Activated T-cell treated with anti-CD3 and anti-CD28 coated beads, Interleukin-2, amount 50 U/mL, for 4 hours (primary cell): Measurements from ENCODE around the gene DGKH. TPM values are rescaled to one million over a fixed set of nuclear protein-coding genes. Genes with fewer than 3 reads are reported as not detected.
"Not testable (repeated sequence)": the region's sequence is repeated elsewhere in the genome, so short reads cannot be mapped to it uniquely, and the experiment has no call there.

Source experiments
- ATAC-seq, 2 donors: fragments of 200-7000 bp; cut with Tn5 transposase; one replicate each; pipeline ENCODE4 v1.10.0; 2021
- DNase-seq: peaks from one replicate; pipeline ENCODE4 v3.0.0-alpha.2; 2020
- H3K27me3 Mint-ChIP-seq: one replicate; pipeline ENCODE4 v1.8.0; 2021; ENCODE audit warnings: low read depth, mixed read lengths
- H3K36me3 Mint-ChIP-seq: one replicate; pipeline ENCODE4 v1.8.0; 2022; ENCODE audit warnings: mixed read lengths; ENCODE audit not compliant: insufficient read depth
- H3K4me1 Mint-ChIP-seq: one replicate; pipeline ENCODE4 v1.8.0; 2021; ENCODE audit warnings: low read depth, mixed read lengths
- H3K4me3 Mint-ChIP-seq: one replicate; pipeline ENCODE4 v1.8.0; 2021; ENCODE audit warnings: mild to moderate bottlenecking, moderate library complexity, mixed read lengths
- H3K9me3 Mint-ChIP-seq: one replicate; pipeline ENCODE4 v1.8.0; 2021; ENCODE audit warnings: mixed read lengths
- total RNA-seq, 3 donors: library from RNA; stranded (reverse); gene quantifications; one replicate each; pipeline ENCODE4 v1.2.1, GENCODE V29; 2021

The DGKH gene
- total RNA-seq, 3 donors from 2014 or later, result 5.1 to 5.7 (median 5.6) TPM

GRCh38 chr13:42218576-42218975, 170.1 kb downstream of the DGKH start:
- DNase-seq, result no peak
- no peaks in the 10 kb centered on the region for H3K27me3 Mint-ChIP-seq
- no peak overlapping the region for H3K4me3 Mint-ChIP-seq
- no peaks in the 10 kb centered on the region for H3K4me1 Mint-ChIP-seq
- no peaks in the 10 kb centered on the region for H3K9me3 Mint-ChIP-seq
- no peak for ATAC-seq
- peaks cover 29% of the 10 kb centered on the region for H3K36me3 Mint-ChIP-seq

GRCh38 chr13:42219051-42219450, 170.6 kb downstream of the DGKH start:
- no peak for ATAC-seq
- H3K4me3 Mint-ChIP-seq, result no peak overlapping the region
- no peak for DNase-seq
- no peaks in the 10 kb centered on the region for H3K27me3 Mint-ChIP-seq
- no peaks in the 10 kb centered on the region for H3K4me1 Mint-ChIP-seq
- no peaks in the 10 kb centered on the region for H3K9me3 Mint-ChIP-seq
- H3K36me3 Mint-ChIP-seq, result peaks cover 29% of the 10 kb centered on the region

GRCh38 chr13:42219876-42220275, 171.4 kb downstream of the DGKH start:
- no peaks in the 10 kb centered on the region for H3K27me3 Mint-ChIP-seq
- H3K9me3 Mint-ChIP-seq, result no peaks in the 10 kb centered on the region
- peaks cover 34% of the 10 kb centered on the region for H3K36me3 Mint-ChIP-seq

GRCh38 chr13:42221121-42221765, 172.8 kb downstream of the DGKH start:
- H3K36me3 Mint-ChIP-seq, result peaks cover 43% of the 10 kb centered on the region
- H3K9me3 Mint-ChIP-seq, result no peaks in the 10 kb centered on the region
- no peak for DNase-seq
- no peak for ATAC-seq
- no peak overlapping the region for H3K4me3 Mint-ChIP-seq
- H3K27me3 Mint-ChIP-seq, result no peaks in the 10 kb centered on the region
- H3K4me1 Mint-ChIP-seq, result no peaks in the 10 kb centered on the region

More at GRCh38 chr13:42219876-42220275, 171.4 kb downstream of the DGKH start:
- no peak for ATAC-seq
- Mint-ChIP-seq H3K4me3 (no peak overlapping the region), H3K4me1 (no peaks in the 10 kb centered on the region)
- DNase-seq, result no peak

GRCh38 chr13:42223681-42224080, 175.2 kb downstream of the DGKH start:
- no peak for ATAC-seq
- H3K4me3 Mint-ChIP-seq, result no peak overlapping the region
- no peaks in the 10 kb centered on the region for H3K9me3 Mint-ChIP-seq
- peaks cover 40% of the 10 kb centered on the region for H3K36me3 Mint-ChIP-seq
- no peaks in the 10 kb centered on the region for H3K4me1 Mint-ChIP-seq
- H3K27me3 Mint-ChIP-seq, result no peaks in the 10 kb centered on the region
- no peak for DNase-seq

GRCh38 chr13:42225051-42225450, 176.6 kb downstream of the DGKH start:
- H3K4me1 Mint-ChIP-seq, result no peaks in the 10 kb centered on the region
- H3K9me3 Mint-ChIP-seq, result no peaks in the 10 kb centered on the region
- peaks cover 37% of the 10 kb centered on the region for H3K36me3 Mint-ChIP-seq
- ATAC-seq (no peak), DNase-seq (no peak)
- no peaks in the 10 kb centered on the region for H3K27me3 Mint-ChIP-seq
- H3K4me3 Mint-ChIP-seq, result no peak overlapping the region

GRCh38 chr13:42226759-42227158, 178.3 kb downstream of the DGKH start:
- not testable (repeated sequence) for H3K4me3 Mint-ChIP-seq, H3K4me1 Mint-ChIP-seq, DNase-seq, H3K9me3 Mint-ChIP-seq, H3K27me3 Mint-ChIP-seq, ATAC-seq
- peaks cover 25% of the 10 kb centered on the region for H3K36me3 Mint-ChIP-seq

- no peaks in the 10 kb centered on the region for H3K9me3 Mint-ChIP-seq
- peaks cover 22% of the 10 kb centered on the region for H3K36me3 Mint-ChIP-seq
- no peak overlapping the region for H3K4me3 Mint-ChIP-seq
- no peaks in the 10 kb centered on the region for H3K4me1 Mint-ChIP-seq
- DNase-seq, result no peak
- ATAC-seq, result no peak
- H3K27me3 Mint-ChIP-seq, result no peaks in the 10 kb centered on the region
Observed at GRCh38 chr13:42228527-42228926, 180.1 kb downstream of the DGKH start.

GRCh38 chr13:42229287-42229686, 180.8 kb downstream of the DGKH start:
- ATAC-seq, result no peak
- Mint-ChIP-seq H3K4me3 (no peak overlapping the region), H3K4me1 (no peaks in the 10 kb centered on the region), H3K36me3 (peaks cover 20% of the 10 kb centered on the region), H3K27me3 (no peaks in the 10 kb centered on the region), H3K9me3 (no peaks in the 10 kb centered on the region)
- no peak for DNase-seq

GRCh38 chr13:42232671-42233070, 184.2 kb downstream of the DGKH start:
- no peaks in the 10 kb centered on the region for H3K9me3 Mint-ChIP-seq
- no peaks in the 10 kb centered on the region for H3K4me1 Mint-ChIP-seq
- DNase-seq (no peak), ATAC-seq (no peak)
- no peaks in the 10 kb centered on the region for H3K27me3 Mint-ChIP-seq
- no peak overlapping the region for H3K4me3 Mint-ChIP-seq
- peaks cover 5% of the 10 kb centered on the region for H3K36me3 Mint-ChIP-seq

- DNase-seq, result no peak
- no peaks in the 10 kb centered on the region for H3K4me1 Mint-ChIP-seq
- H3K4me3 Mint-ChIP-seq, result no peak overlapping the region
- H3K36me3 Mint-ChIP-seq, result peaks cover 3% of the 10 kb centered on the region
- H3K9me3 Mint-ChIP-seq, result no peaks in the 10 kb centered on the region
- H3K27me3 Mint-ChIP-seq, result no peaks in the 10 kb centered on the region
- no peak for ATAC-seq
Observed at GRCh38 chr13:42233726-42234125, 185.3 kb downstream of the DGKH start.

- no peaks in the 10 kb centered on the region for H3K4me1 Mint-ChIP-seq
- ATAC-seq (no peak), DNase-seq (no peak)
- H3K4me3 Mint-ChIP-seq, result no peak overlapping the region
- H3K27me3 Mint-ChIP-seq, result no peaks in the 10 kb centered on the region
- H3K36me3 Mint-ChIP-seq, result no peaks in the 10 kb centered on the region
- no peaks in the 10 kb centered on the region for H3K9me3 Mint-ChIP-seq
Observed at GRCh38 chr13:42239161-42239560, 190.7 kb downstream of the DGKH start.

GRCh38 chr13:42239644-42240043, 191.2 kb downstream of the DGKH start:
- DNase-seq (no peak), ATAC-seq (no peak)
- Mint-ChIP-seq H3K4me3 (no peak overlapping the region), H3K9me3 (no peaks in the 10 kb centered on the region), H3K4me1 (no peaks in the 10 kb centered on the region), H3K36me3 (no peaks in the 10 kb centered on the region), H3K27me3 (no peaks in the 10 kb centered on the region)

GRCh38 chr13:42246541-42246940, 198.1 kb downstream of the DGKH start:
- ATAC-seq, result no peak
- no peaks in the 10 kb centered on the region for H3K4me1 Mint-ChIP-seq
- H3K4me3 Mint-ChIP-seq, result no peak overlapping the region
- no peaks in the 10 kb centered on the region for H3K36me3 Mint-ChIP-seq
- DNase-seq, result no peak
- peaks cover 2% of the 10 kb centered on the region for H3K27me3 Mint-ChIP-seq
- H3K9me3 Mint-ChIP-seq, result no peaks in the 10 kb centered on the region

GRCh38 chr13:42247883-42248282, 199.4 kb downstream of the DGKH start:
- no peak for ATAC-seq
- DNase-seq, result no peak
- Mint-ChIP-seq H3K4me3 (no peak overlapping the region), H3K36me3 (no peaks in the 10 kb centered on the region), H3K9me3 (no peaks in the 10 kb centered on the region), H3K4me1 (no peaks in the 10 kb centered on the region), H3K27me3 (peaks cover 2% of the 10 kb centered on the region)
